ENCODE data around the gene UBQLN1. TPM values are rescaled to one million over a fixed set of nuclear protein-coding genes. Genes with fewer than 3 reads are reported as not detected.

The UBQLN1 gene
- total and polyA plus RNA-seq, 2 donors (not counting 3 experiments of a cell fraction or from before 2014, with no cell fraction given): 66.1 to 110 TPM

- peaks cover 5 to 6% of the 10 kb centered on the region in 2 experiments for H3K36me3 ChIP-seq (ENCODE audit: control insufficient read depth in 2 of 2, extremely low read depth in 1 of 2, insufficient read depth in 2 of 2, low read length in 2 of 2)
- no peak overlapping the region for H3K27ac ChIP-seq (ENCODE audit: insufficient read depth, low read depth, low read length)
- no peak overlapping the region for H3K4me2 ChIP-seq (ENCODE audit: insufficient read depth, low read length)
- intact Hi-C loops (cut with micrococcal nuclease) (no loop called here), dilution Hi-C loops (cut with MboI; ENCODE audit: extremely low pct_ligation_motif_present, low sequenced_read_pairs) (no loop called here)
- no peaks in the 10 kb centered on the region for H3K4me1 ChIP-seq (ENCODE audit: control insufficient read depth, extremely low read depth, insufficient read depth, low read length)
- no TSS peak for BruUV-seq (replicated peaks)
- no peaks in the 10 kb centered on the region for H3K27me3 ChIP-seq (ENCODE audit: control insufficient read depth in 2 of 2, insufficient read depth in 2 of 2, low read length in 2 of 2)
- FAIRE-seq (no peak), DNase-seq (ENCODE audit: low read depth, low spot score) (no peak)
- H2AFZ ChIP-seq (ENCODE audit: low read depth, low read length): no peak overlapping the region
- ChIA-PET POLR2A (no interaction called here), CTCF (interaction anchor here (0.6 to 3.8 kb wide), 3 partner anchors 11 to 31 kb away, joined by 3 to 47 read pairs (median 7); no protein-coding TSS in a partner anchor)
- no peaks in the 10 kb centered on the region for H4K20me1 ChIP-seq (replicated peaks; ENCODE audit: control insufficient read depth, extremely low read depth, insufficient read depth, low read length)
- H3K9me3 ChIP-seq (replicated peaks; ENCODE audit: control insufficient read depth, insufficient read depth, low read length): no peaks in the 10 kb centered on the region
- no peaks in the 10 kb centered on the region for H3K9me1 ChIP-seq (replicated peaks; ENCODE audit: control insufficient read depth, extremely low read depth, insufficient read depth, low read length)
- H3K9ac ChIP-seq (replicated peaks; ENCODE audit: extremely low read depth, insufficient read depth, low read length): no peak overlapping the region
- H3K79me2 ChIP-seq (ENCODE audit: control insufficient read depth, insufficient read depth, low read length): peaks cover 1% of the 10 kb centered on the region
- no peak for TF ChIP-seq MAX (IDR thresholded peaks at IDR 0.05; ENCODE audit: insufficient read depth, insufficient read length)
- TF ChIP-seq EZH2 (IDR thresholded peaks at IDR 0.05; ENCODE audit: borderline replicate concordance, low read depth, low read length, severe bottlenecking): no peak
- no peak for TF ChIP-seq CTCF (IDR thresholded peaks at IDR 0.05; ENCODE audit: extremely low read depth in 1 of 2, insufficient read depth in 1 of 2, low read depth in 1 of 2, low read length in 2 of 2)
- no peak for TF ChIP-seq POLR2AphosphoS5 (IDR thresholded peaks at IDR 0.05; ENCODE audit: insufficient read depth, low read depth, low read length)
- TF ChIP-seq POLR2A (IDR thresholded peaks at IDR 0.05; ENCODE audit: low read depth, low read length): no peak
- TF ChIP-seq GATA2 (IDR thresholded peaks at IDR 0.05; ENCODE audit: insufficient read depth, insufficient read length, low read depth, low read length): no peak
- TF ChIP-seq MYC (IDR thresholded peaks at IDR 0.05; ENCODE audit: low read depth, low read length): no peak
- no peak for TF ChIP-seq FOS (IDR thresholded peaks at IDR 0.05; ENCODE audit: borderline replicate concordance, insufficient read depth, low read length)
- TF ChIP-seq JUN (IDR thresholded peaks at IDR 0.05; ENCODE audit: borderline replicate concordance, insufficient read depth, insufficient read length, low read depth): no peak
- H3K4me3 ChIP-seq (replicated peaks in 1 of 3; ENCODE audit: insufficient read depth in 1 of 3, low read depth in 1 of 3, low read length in 3 of 3): no peak overlapping the region
Measured at GRCh38 chr9:83651558-83651957, 56.2 kb downstream of the UBQLN1 start.
